CD8-positive, alpha-beta memory T cell (primary cell): Measurements from ENCODE around the gene SPATC1L. TPM values are rescaled to one million over a fixed set of nuclear protein-coding genes. Genes with fewer than 3 reads are reported as not detected.
A peak's percentile ranks its signal among the peaks of the same experiment; 100 is the strongest.

Source experiments
- CTCF ChIA-PET: fragments of 350-600 bp; sonication (Branson Sonifier 250); formaldehyde crosslinking; loops from one replicate; lab custom pipeline; 2021; ENCODE audit warnings: antibody characterized with exemption; lab: Charles Lee
- POLR2A ChIA-PET: fragments of 350-600 bp; sonication (Branson Sonifier 250); formaldehyde crosslinking; loops from one replicate; lab custom pipeline; 2021; ENCODE audit warnings: antibody characterized with exemption; lab: Charles Lee
- DNase-seq, 5 donors: peaks; one replicate each; pipeline versions ENCODE4 v3.0.0 to v3.0.0-alpha.2; 2020 to 2022; ENCODE audit warnings: mixed read lengths in 1 of 5
- H3K27ac ChIP-seq: one replicate; pipeline ENCODE4 v1.7.0; 2013; ENCODE audit warnings: low read depth, mild to moderate bottlenecking, low read length, moderate library complexity
- H3K27me3 ChIP-seq: 2 replicates; pipeline ENCODE4 v1.7.0; 2013; ENCODE audit warnings: low read length, mild to moderate bottlenecking; ENCODE audit not compliant: insufficient read depth, poor library complexity, severe bottlenecking
- H3K36me3 ChIP-seq: 2 replicates; pipeline ENCODE4 v1.7.0; 2013; ENCODE audit warnings: mild to moderate bottlenecking, low read length, moderate library complexity; ENCODE audit not compliant: insufficient read depth
- H3K4me1 ChIP-seq: 2 replicates; pipeline ENCODE4 v1.7.0; 2013; ENCODE audit warnings: mild to moderate bottlenecking, low read length, moderate library complexity; ENCODE audit not compliant: insufficient read depth
- H3K4me3 ChIP-seq: 2 replicates; pipeline ENCODE4 v1.7.0; 2013; ENCODE audit warnings: mild to moderate bottlenecking, low read length
- H3K9me3 ChIP-seq: 2 replicates; pipeline ENCODE4 v1.7.0; 2013; ENCODE audit warnings: mild to moderate bottlenecking, low read length
- H3K27ac Mint-ChIP-seq, 8 donors: one replicate each; pipeline ENCODE4 v1.8.0; 2020 to 2021; ENCODE audit warnings: mixed read lengths in 8 of 8, mild to moderate bottlenecking in 6 of 8, inconsistent platforms in 3 of 8, moderate library complexity in 3 of 8
- H3K27me3 Mint-ChIP-seq, 2 donors: one replicate each; pipeline ENCODE4 v1.8.0; 2020 to 2021; ENCODE audit warnings: mixed read lengths in 2 of 2, mild to moderate bottlenecking in 1 of 2, moderate library complexity in 1 of 2
- H3K36me3 Mint-ChIP-seq, 3 donors: one replicate each; pipeline ENCODE4 v1.8.0; 2020 to 2021; ENCODE audit warnings: mixed read lengths in 3 of 3, inconsistent platforms in 1 of 3, mild to moderate bottlenecking in 1 of 3
- H3K4me1 Mint-ChIP-seq, 3 donors: one replicate each; pipeline ENCODE4 v1.8.0; 2020 to 2021; ENCODE audit warnings: mixed read lengths in 3 of 3, inconsistent platforms in 1 of 3, mild to moderate bottlenecking in 1 of 3
- H3K4me3 Mint-ChIP-seq, 7 donors: one replicate each; pipeline ENCODE4 v1.8.0; 2020 to 2021; ENCODE audit warnings: mixed read lengths in 7 of 7, mild to moderate bottlenecking in 6 of 7, moderate library complexity in 4 of 7, inconsistent platforms in 2 of 7
- H3K9me3 Mint-ChIP-seq, 5 donors: one replicate each; pipeline ENCODE4 v1.8.0; 2020 to 2022; ENCODE audit warnings: mixed read lengths in 5 of 5, mild to moderate bottlenecking in 3 of 5, moderate library complexity in 2 of 5, inconsistent platforms in 1 of 5
- polyA plus RNA-seq: library from polyadenylated mRNA; unstranded; fragments of 300-500 nt; fragmentation: Illumina TruSeq; gene quantifications from one replicate; pipeline ENCODE4 v1.2.3, GENCODE V29; 2021
- total RNA-seq, 2 experiments: library from RNA; stranded (reverse); gene quantifications; one replicate each; pipeline ENCODE4 v1.2.3, GENCODE V29; 2021

The SPATC1L gene
- total and polyA plus RNA-seq, 3 experiments from 2014 or later, result 5.0 to 10.7 (median 5.0) TPM

GRCh38 chr21:46122237-46122671 is 62.0 kb downstream of the SPATC1L start:
- POLR2A ChIA-PET, result no interaction called here

GRCh38 chr21:46121286-46122221 is 62.7 kb downstream of the SPATC1L start:
- H3K4me3 ChIP-seq, result no peak overlapping the region
- Mint-ChIP-seq H3K4me3 (no peak overlapping the region), H3K9me3 (no peaks in the 10 kb centered on the region), H3K4me1 (no peaks in the 10 kb centered on the region), H3K27ac (no peak overlapping the region), H3K36me3 (peaks cover 0 to 4% (median 2%) of the 10 kb centered on the region in 3 donors), H3K27me3 (no peaks in the 10 kb centered on the region)
- no peaks in the 10 kb centered on the region for H3K4me1 ChIP-seq
- H3K27ac ChIP-seq, result no peak overlapping the region
- no peaks in the 10 kb centered on the region for H3K9me3 ChIP-seq
- no peaks in the 10 kb centered on the region for H3K27me3 ChIP-seq
- peak in 1 of 5 donors; percentile 36 for DNase-seq
- no peaks in the 10 kb centered on the region for H3K36me3 ChIP-seq
- ChIA-PET POLR2A (no interaction called here), CTCF (no interaction called here)

More at GRCh38 chr21:46122237-46122671, 62.0 kb downstream of the SPATC1L start:
- Mint-ChIP-seq H3K4me3 (no peak overlapping the region), H3K36me3 (peaks cover 0 to 2% (median 0%) of the 10 kb centered on the region in 3 donors), H3K9me3 (no peaks in the 10 kb centered on the region), H3K4me1 (no peaks in the 10 kb centered on the region), H3K27ac (no peak overlapping the region), H3K27me3 (no peaks in the 10 kb centered on the region)
- no peaks in the 10 kb centered on the region for H3K36me3 ChIP-seq
- DNase-seq, result peak in 2 of 5 donors; percentile 1 to 24
- CTCF ChIA-PET, result no interaction called here
- H3K4me1 ChIP-seq, result no peaks in the 10 kb centered on the region
- H3K27me3 ChIP-seq, result no peaks in the 10 kb centered on the region
- no peak overlapping the region for H3K27ac ChIP-seq
- no peaks in the 10 kb centered on the region for H3K9me3 ChIP-seq
- no peak overlapping the region for H3K4me3 ChIP-seq

GRCh38 chr21:46120301-46121285 is 63.7 kb downstream of the SPATC1L start:
- Histone ChIP-seq H3K27ac (no peak overlapping the region), H3K4me3 (no peak overlapping the region), H3K36me3 (no peaks in the 10 kb centered on the region), H3K4me1 (no peaks in the 10 kb centered on the region), H3K27me3 (no peaks in the 10 kb centered on the region), H3K9me3 (no peaks in the 10 kb centered on the region)
- H3K4me1 Mint-ChIP-seq, result no peaks in the 10 kb centered on the region
- ChIA-PET CTCF (no interaction called here), POLR2A (no interaction called here)
- peak in 1 of 5 donors; percentile 35 for DNase-seq
- no peak overlapping the region for H3K27ac Mint-ChIP-seq
- H3K27me3 Mint-ChIP-seq, result no peaks in the 10 kb centered on the region
- no peak overlapping the region for H3K4me3 Mint-ChIP-seq
- peaks cover 0 to 4% (median 2%) of the 10 kb centered on the region in 3 donors for H3K36me3 Mint-ChIP-seq
- H3K9me3 Mint-ChIP-seq, result no peaks in the 10 kb centered on the region

- H3K36me3 ChIP-seq, result no peaks in the 10 kb centered on the region
- Mint-ChIP-seq H3K4me3 (no peak overlapping the region), H3K27me3 (no peaks in the 10 kb centered on the region), H3K9me3 (peaks cover 0 to 3% (median 0%) of the 10 kb centered on the region in 5 donors), H3K36me3 (peaks cover under 1 to 3% (median 2%) of the 10 kb centered on the region in 3 donors), H3K27ac (no peak overlapping the region), H3K4me1 (no peaks in the 10 kb centered on the region)
- H3K27me3 ChIP-seq, result no peaks in the 10 kb centered on the region
- peak in 1 of 5 donors; percentile 29 for DNase-seq
- no peaks in the 10 kb centered on the region for H3K4me1 ChIP-seq
- ChIA-PET CTCF (no interaction called here), POLR2A (no interaction called here)
- no peaks in the 10 kb centered on the region for H3K9me3 ChIP-seq
- no peak overlapping the region for H3K4me3 ChIP-seq
- no peak overlapping the region for H3K27ac ChIP-seq
These were observed 64.5 kb downstream of the SPATC1L start for GRCh38 chr21:46119637-46120271.

DNA sequence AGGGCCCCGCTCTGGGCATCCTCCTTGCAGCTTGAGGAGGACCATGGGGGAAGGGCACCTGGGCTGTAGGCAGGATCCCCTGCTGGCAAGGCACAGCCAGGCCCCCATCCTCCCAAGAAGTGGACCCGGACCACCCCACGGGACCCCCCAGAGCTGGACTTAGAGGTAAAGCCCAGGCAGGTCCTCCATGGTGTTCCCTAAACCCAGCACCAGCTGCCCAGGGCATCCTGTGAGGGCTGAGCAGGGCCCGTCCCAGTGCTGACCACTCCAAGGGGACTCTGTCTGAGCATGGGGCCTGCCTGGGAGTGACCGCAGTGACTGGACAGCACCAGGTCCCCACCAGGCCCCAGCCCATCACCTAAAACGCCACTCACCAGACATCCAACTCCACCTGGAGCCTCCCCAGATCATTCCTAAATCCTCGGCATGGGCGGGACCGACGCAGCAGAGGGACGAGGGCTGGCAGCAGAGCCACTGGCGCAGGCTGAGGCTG is 65.1 kb downstream of the SPATC1L start:
- peaks cover 0 to 3% (median 0%) of the 10 kb centered on the region in 5 donors for H3K9me3 Mint-ChIP-seq
- no peak overlapping the region for H3K4me3 Mint-ChIP-seq
- no peaks in the 10 kb centered on the region for H3K27me3 Mint-ChIP-seq
- H3K4me1 Mint-ChIP-seq, result no peaks in the 10 kb centered on the region
- Histone ChIP-seq H3K4me3 (no peak overlapping the region), H3K4me1 (no peaks in the 10 kb centered on the region), H3K36me3 (no peaks in the 10 kb centered on the region), H3K27ac (no peak overlapping the region), H3K9me3 (no peaks in the 10 kb centered on the region), H3K27me3 (no peaks in the 10 kb centered on the region)
- peaks cover 2 to 4% (median 3%) of the 10 kb centered on the region in 3 donors for H3K36me3 Mint-ChIP-seq
- DNase-seq, result peak in 1 of 5 donors; percentile 0
- ChIA-PET POLR2A (no interaction called here), CTCF (no interaction called here)
- H3K27ac Mint-ChIP-seq, result no peak overlapping the region

- Histone ChIP-seq H3K27me3 (no peaks in the 10 kb centered on the region), H3K27ac (no peak overlapping the region), H3K9me3 (no peaks in the 10 kb centered on the region), H3K4me1 (no peaks in the 10 kb centered on the region), H3K36me3 (no peaks in the 10 kb centered on the region), H3K4me3 (no peak overlapping the region)
- Mint-ChIP-seq H3K4me3 (no peak overlapping the region), H3K27ac (no peak overlapping the region), H3K4me1 (no peaks in the 10 kb centered on the region), H3K36me3 (peaks cover 2 to 6% (median 4%) of the 10 kb centered on the region in 3 donors), H3K27me3 (no peaks in the 10 kb centered on the region), H3K9me3 (peaks cover 0 to 3% (median 0%) of the 10 kb centered on the region in 5 donors)
- ChIA-PET POLR2A (no interaction called here), CTCF (no interaction called here)
- peak in 2 of 5 donors; percentile 0 to 46 for DNase-seq
These were observed 65.7 kb downstream of the SPATC1L start for GRCh38 chr21:46118316-46119143.
